ENCODE measurements around the gene CPNE5. TPM values are rescaled to one million over a fixed set of nuclear protein-coding genes. Genes with fewer than 3 reads are reported as not detected.

Gene CPNE5
- total RNA-seq, 2 donors from 2014 or later, result 0.85 to 1.6 TPM

DNA sequence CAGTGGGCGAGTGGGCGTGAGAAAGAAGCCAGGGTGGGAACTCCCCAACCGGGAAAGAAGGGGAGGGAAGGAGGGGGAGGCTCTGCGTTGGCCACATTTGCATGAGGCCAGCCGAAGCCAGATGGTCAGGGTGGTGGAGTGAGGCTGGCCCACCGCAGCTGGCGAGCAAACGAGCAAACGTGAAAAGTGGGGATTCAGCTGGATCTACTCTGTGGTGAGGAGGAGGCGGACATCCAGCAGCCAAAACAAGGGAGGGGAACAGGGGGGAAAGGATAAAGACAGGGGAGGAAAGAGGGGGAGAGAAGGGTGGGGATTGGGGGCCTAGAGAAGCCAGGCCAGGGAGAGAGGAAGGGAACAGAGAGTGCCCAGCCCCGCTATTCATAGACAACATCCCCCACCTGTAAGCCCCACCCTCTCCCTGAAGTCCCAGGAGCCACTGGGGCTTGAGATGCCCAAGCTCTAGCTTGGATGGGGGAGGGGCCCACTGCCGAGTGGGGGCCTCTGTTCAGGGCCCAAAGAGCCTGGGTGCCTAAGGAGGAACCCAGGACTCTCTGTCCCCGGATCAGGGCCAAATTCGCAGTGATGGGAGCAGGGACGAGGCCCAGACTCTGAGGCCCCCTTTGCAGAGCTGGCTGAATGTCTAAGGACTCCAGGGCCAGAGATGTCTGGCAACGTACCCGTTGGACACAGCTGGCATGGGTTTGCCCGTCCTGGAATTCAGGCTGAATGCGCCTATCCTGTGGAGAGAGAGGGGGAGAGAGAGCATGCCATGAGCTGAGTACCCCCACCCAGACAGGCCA lies 45.1 kb downstream of the CPNE5 start:
- H3K4me3 ChIP-seq, result no peak overlapping the region
- no peak overlapping the region for H3K27ac ChIP-seq
- H3K36me3 ChIP-seq, result no peaks in the 10 kb centered on the region
- no peaks in the 10 kb centered on the region for H3K9me3 ChIP-seq
- ATAC-seq (ENCODE audit: insufficient number of reproducible peaks, low FRiP score, low read depth) (no peak), DNase-seq (ENCODE audit: low spot score) (no peak)
- H3K4me1 ChIP-seq (ENCODE audit: control insufficient read depth in 1 of 2, low read depth in 2 of 2), result no peaks in the 10 kb centered on the region
- TF ChIP-seq, protein P1, sequence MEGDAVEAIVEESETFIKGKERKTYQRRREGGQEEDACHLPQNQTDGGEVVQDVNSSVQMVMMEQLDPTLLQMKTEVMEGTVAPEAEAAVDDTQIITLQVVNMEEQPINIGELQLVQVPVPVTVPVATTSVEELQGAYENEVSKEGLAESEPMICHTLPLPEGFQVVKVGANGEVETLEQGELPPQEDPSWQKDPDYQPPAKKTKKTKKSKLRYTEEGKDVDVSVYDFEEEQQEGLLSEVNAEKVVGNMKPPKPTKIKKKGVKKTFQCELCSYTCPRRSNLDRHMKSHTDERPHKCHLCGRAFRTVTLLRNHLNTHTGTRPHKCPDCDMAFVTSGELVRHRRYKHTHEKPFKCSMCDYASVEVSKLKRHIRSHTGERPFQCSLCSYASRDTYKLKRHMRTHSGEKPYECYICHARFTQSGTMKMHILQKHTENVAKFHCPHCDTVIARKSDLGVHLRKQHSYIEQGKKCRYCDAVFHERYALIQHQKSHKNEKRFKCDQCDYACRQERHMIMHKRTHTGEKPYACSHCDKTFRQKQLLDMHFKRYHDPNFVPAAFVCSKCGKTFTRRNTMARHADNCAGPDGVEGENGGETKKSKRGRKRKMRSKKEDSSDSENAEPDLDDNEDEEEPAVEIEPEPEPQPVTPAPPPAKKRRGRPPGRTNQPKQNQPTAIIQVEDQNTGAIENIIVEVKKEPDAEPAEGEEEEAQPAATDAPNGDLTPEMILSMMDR (IDR thresholded peaks at IDR 0.05), result no peak
- no peaks in the 10 kb centered on the region for H3K27me3 ChIP-seq (replicated peaks; ENCODE audit: insufficient read depth)

DNA sequence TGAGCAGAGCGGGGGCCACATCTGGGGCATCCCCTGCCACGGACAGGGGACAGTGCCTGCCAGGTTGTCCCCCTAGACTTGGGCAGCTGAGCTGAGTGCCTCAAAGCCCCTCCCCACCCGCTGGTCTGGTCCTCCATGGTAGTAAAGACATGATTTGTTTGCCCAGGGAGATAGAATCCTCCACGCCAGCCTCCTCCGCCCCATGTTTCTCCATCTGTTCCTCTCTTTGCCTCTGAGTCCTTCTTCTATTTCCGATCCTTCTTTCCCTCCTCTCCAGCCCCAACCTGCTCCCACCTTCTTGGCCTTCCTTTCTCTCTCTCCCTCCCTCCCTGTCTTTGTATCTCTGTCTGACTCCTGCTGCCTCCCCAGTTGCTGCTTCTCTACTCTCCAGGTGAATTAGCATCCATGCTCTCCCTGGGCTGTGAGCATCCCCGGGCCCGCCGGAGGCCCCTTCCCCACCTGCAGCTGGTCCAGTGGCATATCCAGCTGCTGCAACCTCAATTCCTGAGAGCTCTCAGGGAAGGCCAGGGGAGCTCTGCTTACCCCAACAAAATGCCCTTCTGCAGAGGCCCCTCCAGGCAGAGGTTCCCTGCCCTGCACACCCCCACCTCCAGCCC lies 45.8 kb downstream of the CPNE5 start:
- TF ChIP-seq, protein P1 (IDR thresholded peaks at IDR 0.05), result no peak

DNA sequence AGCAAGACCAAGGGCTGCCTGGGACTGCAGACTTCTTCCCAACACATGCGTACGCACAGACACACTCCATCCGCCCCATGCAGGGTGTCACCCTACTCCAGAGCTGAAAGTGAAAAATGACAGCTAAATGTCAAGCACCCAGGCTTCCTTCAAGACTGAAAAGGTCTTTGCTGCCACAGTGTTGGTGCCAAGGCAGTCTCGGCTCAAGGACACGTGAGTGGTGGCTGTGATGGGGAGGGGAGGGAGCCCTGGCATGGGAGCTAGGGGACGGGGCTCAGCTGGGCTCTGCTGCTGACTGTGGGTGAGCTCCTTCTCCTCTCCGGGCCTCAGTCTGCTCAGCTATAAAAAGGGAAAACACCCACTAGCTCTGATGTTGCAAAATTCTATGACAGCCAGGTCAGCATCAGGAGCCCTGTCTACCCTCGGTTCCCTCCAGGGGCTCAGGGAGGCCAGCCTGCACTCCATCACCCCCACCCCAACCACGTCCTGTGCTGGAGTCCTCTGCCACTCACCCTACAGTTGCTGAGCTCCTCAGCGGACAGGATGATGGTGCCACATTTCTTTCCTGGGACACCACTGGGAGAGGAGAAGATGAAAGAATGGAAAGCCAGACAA lies 47.6 kb downstream of the CPNE5 start:
- H3K27me3 ChIP-seq (replicated peaks; ENCODE audit: insufficient read depth), result no peaks in the 10 kb centered on the region
- no peak overlapping the region for H3K27ac ChIP-seq
- TF ChIP-seq, protein P1 (IDR thresholded peaks at IDR 0.05), result no peak
- no peak overlapping the region for H3K4me3 ChIP-seq
- no peaks in the 10 kb centered on the region for H3K9me3 ChIP-seq
- H3K4me1 ChIP-seq (ENCODE audit: control insufficient read depth in 1 of 2, low read depth in 2 of 2), result no peaks in the 10 kb centered on the region
- no peaks in the 10 kb centered on the region for H3K36me3 ChIP-seq
- ATAC-seq (ENCODE audit: insufficient number of reproducible peaks, low FRiP score, low read depth), result no peak
- DNase-seq (ENCODE audit: low spot score), result no peak

More for the DNA sequence above, 45.8 kb downstream of the CPNE5 start:
- no peaks in the 10 kb centered on the region for H3K9me3 ChIP-seq
- ATAC-seq (ENCODE audit: insufficient number of reproducible peaks, low FRiP score, low read depth) (no peak), DNase-seq (ENCODE audit: low spot score) (no peak)
- H3K36me3 ChIP-seq, result no peaks in the 10 kb centered on the region
- H3K4me3 ChIP-seq, result no peak overlapping the region
- H3K27me3 ChIP-seq (replicated peaks; ENCODE audit: insufficient read depth), result no peaks in the 10 kb centered on the region
- H3K27ac ChIP-seq, result no peak overlapping the region
- H3K4me1 ChIP-seq (ENCODE audit: control insufficient read depth in 1 of 2, low read depth in 2 of 2), result no peaks in the 10 kb centered on the region

DNA sequence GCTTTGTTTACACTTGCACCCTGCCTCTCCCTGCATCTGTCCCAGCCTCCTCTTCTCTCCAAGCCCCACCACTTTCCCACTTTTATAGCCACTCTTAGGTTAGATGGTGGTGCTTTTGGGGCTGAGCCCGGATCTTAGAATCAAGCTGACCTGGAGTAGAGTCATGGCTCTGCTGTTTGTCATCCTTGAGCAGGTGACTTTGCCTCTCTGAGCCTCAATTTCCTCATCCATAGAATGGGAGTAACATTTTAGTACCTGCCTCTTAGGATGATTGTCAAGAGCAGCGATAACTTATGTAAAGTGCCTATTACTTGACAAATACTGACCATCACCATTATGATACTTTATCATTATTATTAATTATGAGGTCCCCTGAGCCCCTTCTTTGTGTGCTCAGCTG lies 48.2 kb downstream of the CPNE5 start:
- ATAC-seq (ENCODE audit: insufficient number of reproducible peaks, low FRiP score, low read depth) (no peak), DNase-seq (ENCODE audit: low spot score) (no peak)
- TF ChIP-seq, protein P1 (IDR thresholded peaks at IDR 0.05), result no peak
- Histone ChIP-seq H3K36me3 (no peaks in the 10 kb centered on the region), H3K9me3 (no peaks in the 10 kb centered on the region), H3K4me1 (ENCODE audit: control insufficient read depth in 1 of 2, low read depth in 2 of 2) (no peaks in the 10 kb centered on the region), H3K4me3 (no peak overlapping the region), H3K27ac (no peak overlapping the region), H3K27me3 (replicated peaks; ENCODE audit: insufficient read depth) (no peaks in the 10 kb centered on the region)

DNA sequence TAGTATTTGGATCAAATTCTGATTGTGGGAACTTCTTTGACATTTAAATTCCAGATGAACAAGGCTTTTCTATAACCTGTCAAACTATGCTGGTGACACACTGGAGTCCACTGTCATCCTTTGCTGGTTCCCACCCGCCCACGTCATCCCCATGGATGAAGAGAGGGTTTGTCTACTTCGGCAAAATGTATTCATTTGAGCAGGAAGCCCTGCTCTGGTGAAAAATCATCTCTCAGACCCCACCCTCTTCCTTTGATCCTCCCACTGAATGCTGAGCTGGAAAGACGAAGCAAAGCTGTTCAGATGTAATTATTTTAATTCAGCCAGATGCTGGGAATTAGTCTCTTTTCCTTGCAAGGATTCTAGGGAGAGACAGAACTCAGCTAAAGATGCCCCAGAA lies 50.5 kb downstream of the CPNE5 start:
- no peak for ATAC-seq (ENCODE audit: insufficient number of reproducible peaks, low FRiP score, low read depth)
- Histone ChIP-seq H3K4me3 (no peak overlapping the region), H3K36me3 (no peaks in the 10 kb centered on the region), H3K4me1 (ENCODE audit: control insufficient read depth in 1 of 2, low read depth in 2 of 2) (no peaks in the 10 kb centered on the region), H3K27ac (no peak overlapping the region), H3K9me3 (no peaks in the 10 kb centered on the region), H3K27me3 (replicated peaks; ENCODE audit: insufficient read depth) (no peaks in the 10 kb centered on the region)
- DNase-seq (ENCODE audit: low spot score), result no peak
- TF ChIP-seq, protein P1 (IDR thresholded peaks at IDR 0.05), result no peak
